HG03439 (cell line): ENCODE results near the gene LRRC63.
"Not testable (repeated sequence)": the region's sequence is repeated elsewhere in the genome, so short reads cannot be mapped to it uniquely, and the experiment has no call there.

Experiments
- ATAC-seq: cut with Tn5 transposase; IDR thresholded peaks from one replicate; pipeline ENCODE4 v1.9.1; 2021; ENCODE audit warnings: mild to moderate bottlenecking, moderate library complexity; ENCODE audit not compliant: unreplicated experiment

The LRRC63 gene

GRCh38 chr13:46211483-46212351 is at the start of gene LRRC63:
TSS of gene LRRC63 (plus strand) at chr13:46211928. CDS start at chr13:46213035, 1,107 bp downstream.
- ATAC-seq, result peak; percentile 97

GRCh38 chr13:46162741-46163140 is 49.0 kb upstream of the LRRC63 start:
- not testable (repeated sequence) for ATAC-seq

GRCh38 chr13:46164661-46165060 is 47.1 kb upstream of the LRRC63 start:
- no peak for ATAC-seq

GRCh38 chr13:46165485-46166223 is 46.1 kb upstream of the LRRC63 start:
- ATAC-seq, result no peak

- ATAC-seq, result no peak
Observed at GRCh38 chr13:46166224-46166584, 45.5 kb upstream of the LRRC63 start.

- no peak for ATAC-seq
Observed at GRCh38 chr13:46166947-46167610, 44.6 kb upstream of the LRRC63 start.

GRCh38 chr13:46168341-46168740 is 43.4 kb upstream of the LRRC63 start:
- ATAC-seq, result peak; percentile 25

GRCh38 chr13:46168783-46169182 is 42.9 kb upstream of the LRRC63 start:
- ATAC-seq, result no peak

GRCh38 chr13:46169758-46170157 is 42.0 kb upstream of the LRRC63 start:
- ATAC-seq, result no peak

GRCh38 chr13:46170268-46170667 is 41.5 kb upstream of the LRRC63 start:
- ATAC-seq, result no peak

- no peak for ATAC-seq
Observed at GRCh38 chr13:46170687-46171086, 41.0 kb upstream of the LRRC63 start.

- no peak for ATAC-seq
Observed at GRCh38 chr13:46171217-46171616, 40.5 kb upstream of the LRRC63 start.

GRCh38 chr13:46171739-46172138 is 40.0 kb upstream of the LRRC63 start:
- no peak for ATAC-seq

GRCh38 chr13:46172531-46172991 is 39.2 kb upstream of the LRRC63 start:
- no peak for ATAC-seq

- peak; percentile 28 for ATAC-seq
Observed at GRCh38 chr13:46173656-46174055, 38.1 kb upstream of the LRRC63 start.

- ATAC-seq, result no peak
Observed at GRCh38 chr13:46176756-46177155, 35.0 kb upstream of the LRRC63 start.

- ATAC-seq, result no peak
Observed at GRCh38 chr13:46178143-46178542, 33.6 kb upstream of the LRRC63 start.

- no peak for ATAC-seq
Observed at GRCh38 chr13:46178821-46179220, 32.9 kb upstream of the LRRC63 start.

- no peak for ATAC-seq
Observed at GRCh38 chr13:46179491-46179908, 32.2 kb upstream of the LRRC63 start.

GRCh38 chr13:46179969-46180763 is 31.6 kb upstream of the LRRC63 start:
- ATAC-seq, result no peak
